ENCODE results near the gene JMJD1C. TPM values are rescaled to one million over a fixed set of nuclear protein-coding genes. Genes with fewer than 3 reads are reported as not detected.
A peak's percentile ranks its signal among the peaks of the same experiment; 100 is the strongest.
"Not testable (repeated sequence)": the region's sequence is repeated elsewhere in the genome, so short reads cannot be mapped to it uniquely, and the experiment has no call there.

The JMJD1C gene
- total RNA-seq, 1 donor from 2014 or later: 122 TPM

DNA sequence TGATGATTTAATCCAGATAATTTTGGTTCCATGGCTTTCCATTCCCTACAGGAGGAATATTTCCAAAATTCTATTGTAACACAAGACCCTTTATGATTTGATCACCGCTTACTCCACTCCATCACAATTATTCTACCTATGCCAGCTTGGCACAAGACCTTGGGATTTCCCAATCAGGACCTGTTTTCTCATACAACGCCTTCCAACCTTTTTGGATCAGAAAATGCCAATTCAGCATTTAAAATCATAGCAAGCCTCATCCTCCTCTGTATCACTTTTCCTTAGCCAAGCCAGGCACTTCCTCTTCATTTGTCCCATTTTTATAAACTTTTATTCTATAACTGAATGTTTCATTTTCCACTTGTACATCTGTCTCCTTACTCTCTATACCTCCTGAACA is 100.9 kb downstream of the JMJD1C start:
- DNase-seq (ENCODE audit: low read depth): no peak

DNA sequence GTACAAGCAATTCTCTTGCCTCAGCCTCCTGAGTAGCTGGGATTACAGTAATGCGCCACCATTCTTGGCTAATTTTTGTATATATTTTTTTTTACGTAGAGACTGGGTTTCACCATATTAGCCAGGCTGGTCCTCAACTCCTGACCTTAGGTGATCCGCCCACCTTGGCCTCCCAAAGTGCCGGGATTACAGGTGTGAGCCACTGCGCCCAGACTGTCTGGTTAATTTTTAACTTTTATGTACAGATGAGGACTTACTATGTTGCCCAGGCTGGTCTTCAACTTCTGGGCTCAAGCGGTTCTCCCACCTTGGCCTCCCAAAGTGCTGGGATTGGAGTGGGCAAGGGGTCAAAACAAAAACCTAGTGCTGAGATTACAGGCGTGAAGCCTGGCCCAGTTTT is 101.8 kb downstream of the JMJD1C start:
- no peak for DNase-seq (ENCODE audit: low read depth)

DNA sequence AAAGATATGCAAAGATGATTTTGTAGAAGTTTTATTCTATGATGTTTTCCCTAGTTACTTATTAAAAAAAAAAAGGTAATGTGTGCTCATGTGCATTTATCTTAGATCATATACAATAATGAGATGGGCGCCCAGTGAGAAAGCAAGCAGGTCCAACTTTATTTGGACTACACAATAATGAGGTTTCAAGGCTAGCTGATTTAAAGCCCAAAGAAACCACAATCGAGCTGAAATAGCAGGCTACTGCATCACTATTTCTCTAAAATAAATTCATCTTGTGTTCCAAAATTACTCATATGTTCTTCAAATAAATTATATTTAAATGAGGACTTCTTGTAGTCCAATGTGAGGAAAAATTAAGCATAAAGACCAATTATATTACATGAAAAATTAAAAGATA is 110.1 kb downstream of the JMJD1C start:
- DNase-seq (ENCODE audit: low read depth): no peak

- DNase-seq (ENCODE audit: low read depth): no peak
These were observed 112.8 kb downstream of the JMJD1C start for GRCh38 chr10:63352976-63353375.

- DNase-seq (ENCODE audit: low read depth): no peak
These were observed 117.4 kb downstream of the JMJD1C start for GRCh38 chr10:63348245-63348850.

DNA sequence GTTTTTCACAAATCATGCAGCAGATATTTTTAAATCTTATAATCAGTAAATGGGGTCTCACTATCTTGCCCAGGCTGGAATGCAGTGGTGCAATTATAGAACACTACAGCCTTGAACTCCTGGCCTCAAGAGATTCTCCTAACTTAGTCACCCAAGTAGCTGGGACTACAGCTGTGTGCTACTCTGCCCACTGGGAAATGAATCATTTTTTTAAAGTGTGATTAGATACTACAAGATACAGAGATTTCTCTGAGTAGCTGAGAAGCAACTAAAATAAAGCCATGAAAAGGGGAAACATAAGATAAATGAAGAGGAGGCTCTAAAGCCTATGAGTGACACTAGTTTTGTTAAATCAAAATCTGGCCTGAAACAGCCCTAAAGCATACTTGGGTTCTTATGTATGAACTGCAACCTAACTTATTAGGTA is 119.7 kb downstream of the JMJD1C start:
- peak; percentile 21 for DNase-seq (ENCODE audit: low read depth)

- DNase-seq (ENCODE audit: low read depth): no peak
These were observed 121.5 kb downstream of the JMJD1C start for GRCh38 chr10:63344269-63344668.

DNA sequence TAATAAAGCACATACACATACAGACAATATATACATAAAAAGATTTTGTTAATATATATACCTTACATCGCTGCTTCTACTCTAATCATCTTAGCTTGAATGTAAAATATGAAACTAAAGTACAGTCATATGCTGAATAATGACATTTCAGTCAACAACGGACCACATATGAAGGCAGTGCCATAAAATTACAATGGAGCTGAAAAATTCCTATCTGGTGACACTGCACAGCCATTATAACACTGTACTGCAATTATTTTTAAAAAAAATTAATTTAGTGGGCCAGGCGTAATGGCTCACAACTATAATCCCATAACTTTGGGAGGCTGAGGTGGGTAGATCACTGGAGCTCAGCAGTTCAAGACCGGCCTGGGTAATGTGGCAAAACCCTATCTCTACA is 122.3 kb downstream of the JMJD1C start:
- no peak for DNase-seq (ENCODE audit: low read depth)

GRCh38 chr10:63339640-63340039 is 126.1 kb downstream of the JMJD1C start:
- not testable (repeated sequence) for DNase-seq (ENCODE audit: low read depth)

DNA sequence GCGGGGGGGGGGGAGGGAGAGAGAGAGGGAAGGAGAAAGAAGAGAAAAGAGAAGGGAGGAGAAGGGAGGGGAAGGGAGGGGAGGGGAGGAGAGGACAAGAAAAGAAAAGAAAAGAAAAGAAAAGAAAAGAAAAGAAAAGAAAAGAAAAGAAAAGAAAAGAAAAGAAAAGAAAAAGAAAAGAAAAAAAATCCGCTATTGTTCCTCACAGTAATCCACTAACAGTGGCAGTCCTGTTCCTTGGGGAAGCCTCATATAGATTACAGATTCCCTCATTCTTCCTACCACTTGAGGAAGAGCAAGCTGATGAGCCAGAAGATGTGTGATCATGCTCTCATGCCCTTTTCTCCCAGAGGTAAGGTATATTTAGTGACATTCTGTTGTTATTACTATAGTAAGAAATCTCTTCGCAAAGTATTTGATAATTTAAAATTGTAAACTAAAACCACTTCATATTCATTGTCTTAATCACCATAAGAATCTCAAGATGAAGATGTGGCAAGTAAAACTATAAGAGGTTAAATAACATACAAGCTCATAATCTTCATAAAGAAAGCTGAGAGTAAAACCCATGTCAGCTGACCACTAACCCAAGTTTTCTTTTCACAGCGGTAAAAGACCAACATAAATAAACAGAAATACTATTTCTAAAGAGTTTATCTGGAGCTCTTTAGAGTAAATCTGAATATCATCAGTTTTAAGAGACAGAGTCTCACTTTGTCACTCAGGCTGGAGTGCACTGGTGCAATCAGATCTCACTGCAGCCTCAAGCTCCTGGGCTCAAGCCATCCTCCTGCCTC is 128.1 kb downstream of the JMJD1C start:
- no peak for DNase-seq (ENCODE audit: low read depth)

DNA sequence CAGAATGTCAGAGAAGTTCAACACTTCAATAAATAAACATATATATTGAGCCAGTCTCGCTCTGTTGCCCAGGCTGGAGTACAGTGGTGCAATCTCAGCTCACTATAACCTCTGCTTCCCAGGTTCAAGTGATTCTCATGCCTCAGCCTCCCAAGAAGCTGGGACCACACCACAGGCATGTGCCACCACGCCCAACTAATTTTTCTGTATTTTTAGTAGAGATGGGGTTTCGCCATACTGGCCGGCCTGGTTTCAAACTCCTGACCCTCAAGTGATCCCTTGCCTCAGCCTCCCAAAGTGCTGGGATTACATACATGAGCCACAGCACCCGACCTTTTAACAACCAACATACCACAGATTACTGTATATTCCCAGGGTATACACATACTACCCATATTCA is 134.2 kb downstream of the JMJD1C start:
- peak; percentile 20 for DNase-seq (ENCODE audit: low read depth)

DNA sequence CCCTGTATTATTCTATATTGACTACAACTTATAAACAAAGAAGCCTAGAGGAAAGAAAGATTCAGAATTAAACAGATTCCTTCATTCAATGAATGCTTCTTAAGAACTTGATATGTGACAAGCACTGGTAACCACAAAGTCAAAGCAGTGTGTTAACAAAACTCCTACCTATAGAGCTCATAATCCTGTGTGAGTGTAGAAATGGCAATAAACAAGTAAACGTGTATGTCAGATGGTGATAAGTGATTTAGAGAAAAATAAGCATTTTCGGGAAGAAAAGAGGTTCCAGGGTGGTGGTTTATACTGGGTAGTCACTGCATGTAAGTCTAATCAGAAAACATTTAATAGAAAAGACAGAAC is 141.3 kb downstream of the JMJD1C start:
- no peak for DNase-seq (ENCODE audit: low read depth)

- DNase-seq (ENCODE audit: low read depth): no peak
These were observed 141.9 kb downstream of the JMJD1C start for GRCh38 chr10:63323701-63324494.

DNA sequence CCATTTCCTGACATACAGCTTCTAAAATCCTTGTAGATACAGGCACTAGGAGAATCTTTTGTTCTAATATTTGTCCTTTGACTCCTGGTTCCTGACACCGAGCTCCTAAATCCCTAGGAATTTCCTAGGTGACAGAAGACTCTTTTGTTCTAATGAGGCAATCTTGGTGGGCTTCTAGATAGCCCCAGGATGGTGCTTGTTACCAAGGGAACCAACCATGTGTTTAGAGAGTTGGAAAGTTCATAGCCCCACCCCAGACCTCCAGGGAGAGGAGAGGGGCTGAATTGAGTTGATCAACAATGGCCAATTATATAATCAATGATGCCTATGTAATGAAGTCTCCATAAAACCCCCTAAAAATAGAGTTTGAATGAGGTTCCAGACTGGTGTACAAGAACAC is 145.1 kb downstream of the JMJD1C start:
- no peak for DNase-seq (ENCODE audit: low read depth)

DNA sequence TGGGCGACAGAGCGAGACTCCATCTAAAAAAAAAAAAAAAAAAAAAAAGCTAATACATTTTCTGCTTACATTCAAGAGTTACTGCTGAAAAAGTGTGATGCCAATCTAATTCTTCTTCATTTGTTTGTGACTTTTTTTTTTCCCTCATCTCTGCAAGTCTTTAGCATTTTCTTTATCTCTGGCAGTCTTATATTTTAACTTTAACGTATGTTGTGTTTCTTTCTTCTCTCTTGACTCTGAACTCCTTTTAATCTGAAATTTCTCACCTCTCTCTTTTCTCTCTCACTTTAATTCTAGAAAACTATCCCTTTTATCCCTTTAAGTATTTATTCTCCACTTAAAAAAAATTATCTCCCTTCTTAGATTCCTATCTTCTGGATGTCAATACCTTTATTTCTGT is 146.5 kb downstream of the JMJD1C start:
- no peak for DNase-seq (ENCODE audit: low read depth)

- DNase-seq (ENCODE audit: low read depth): no peak
These were observed 147.3 kb downstream of the JMJD1C start for GRCh38 chr10:63318491-63318890.

DNA sequence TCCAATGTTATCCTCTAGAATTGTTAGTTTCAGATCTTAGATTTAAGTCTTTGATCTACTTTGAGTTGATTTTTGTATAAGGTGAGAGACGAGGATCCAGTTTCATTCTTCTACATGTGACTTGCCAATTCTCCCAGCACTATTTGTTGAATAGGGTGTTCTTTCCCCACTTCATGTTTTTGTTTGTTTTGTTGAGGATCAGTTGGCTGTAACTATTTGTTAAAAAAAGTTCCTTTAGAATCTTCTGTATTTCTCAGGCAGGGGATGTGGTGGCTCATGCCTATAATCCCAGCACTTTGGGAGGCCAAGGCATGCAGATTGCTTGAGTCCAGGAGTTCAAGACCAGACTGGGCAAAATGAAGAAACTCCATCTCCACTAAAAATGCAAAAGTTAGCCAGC is 151.8 kb downstream of the JMJD1C start:
- peak; percentile 10 for DNase-seq (ENCODE audit: low read depth)

DNA sequence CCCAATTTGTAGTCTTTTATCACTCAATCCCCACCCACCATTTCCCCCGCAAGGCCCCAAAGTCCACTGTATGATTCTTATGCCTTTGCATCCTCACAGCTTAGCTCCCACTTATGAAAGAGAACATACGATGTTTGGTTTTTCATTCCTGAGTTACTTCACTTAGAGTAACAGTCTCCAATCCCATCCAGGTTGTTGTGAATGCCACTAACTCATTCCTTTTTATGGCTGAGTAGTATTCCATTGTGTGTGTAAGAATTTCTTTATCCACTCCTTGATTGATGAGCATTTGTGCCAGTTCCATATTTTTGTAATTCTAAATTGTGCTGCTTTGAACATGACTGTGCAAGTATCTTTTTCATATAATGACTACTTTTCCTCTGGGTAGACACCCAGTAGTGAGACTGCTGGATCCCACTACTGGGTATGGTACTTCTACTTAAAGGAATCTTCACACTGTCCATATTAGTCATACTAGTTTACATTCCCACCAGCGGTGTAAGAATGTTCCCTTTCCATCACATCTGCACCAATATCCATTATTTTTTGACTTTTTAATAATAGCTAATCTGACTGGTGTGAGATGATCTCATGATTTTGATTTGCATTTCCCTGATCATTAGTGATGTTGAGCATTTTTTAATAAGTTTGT is 152.6 kb downstream of the JMJD1C start:
- DNase-seq (ENCODE audit: low read depth): no peak

GRCh38 chr10:63308628-63309027 is 157.1 kb downstream of the JMJD1C start:
- DNase-seq (ENCODE audit: low read depth): no peak

- DNase-seq (ENCODE audit: low read depth): no peak
These were observed 161.6 kb downstream of the JMJD1C start for GRCh38 chr10:63304146-63304545.

GRCh38 chr10:63300801-63301200 is 165.0 kb downstream of the JMJD1C start:
- peak; percentile 60 for DNase-seq (ENCODE audit: low read depth)

GRCh38 chr10:63297941-63298340 is 167.8 kb downstream of the JMJD1C start:
- no peak for DNase-seq (ENCODE audit: low read depth)
